ENCODE data around the gene BNIP1. TPM values are rescaled to one million over a fixed set of nuclear protein-coding genes. Genes with fewer than 3 reads are reported as not detected.

Gene BNIP1
- total RNA-seq, 1 experiment from 2014 or later = 22.1 TPM

DNA sequence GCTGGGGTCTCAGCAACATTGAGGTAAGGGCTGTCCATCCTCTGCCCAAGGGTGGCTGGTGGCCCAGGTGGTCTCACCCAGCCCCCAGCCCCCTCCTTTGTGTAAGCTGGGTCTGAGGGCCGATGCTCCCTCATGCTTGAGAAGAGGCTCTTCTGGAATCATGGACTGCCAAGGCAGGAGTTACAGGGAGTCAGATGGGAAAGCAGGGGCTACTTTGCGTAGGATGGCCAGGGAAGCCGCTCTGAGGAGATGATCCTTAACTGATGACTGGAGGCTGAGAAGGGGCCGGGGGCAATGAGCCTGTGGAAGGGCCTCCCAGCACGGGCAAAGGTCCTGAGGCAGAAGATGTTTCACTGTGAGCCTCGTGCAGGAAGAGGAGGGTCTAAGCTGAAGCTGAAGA lies 67.0 kb downstream of the BNIP1 start:
- DNase-seq (ENCODE audit: low read depth) = no peak

- DNase-seq (ENCODE audit: low read depth) = no peak
These were observed 69.1 kb downstream of the BNIP1 start for GRCh38 chr5:173213236-173213933.

Other genes starting within 250 kb of the BNIP1 start
- gene RPL26L1, start 185.1 kb upstream of the BNIP1 start, total RNA-seq (2014; rRNA removed; shearing (Covaris generic)) = 97.3 and 97.4 TPM in 2 replicates
- 96.0 and 115 TPM in 2 replicates for gene ATP6V0E1, start 160.8 kb upstream of the BNIP1 start, total RNA-seq (2014; rRNA removed; shearing (Covaris generic))
- 4.4 and 6.5 TPM in 2 replicates for gene CREBRF, start 88.2 kb upstream of the BNIP1 start, total RNA-seq (2014; rRNA removed; shearing (Covaris generic))
- gene NKX2-5, start 90.7 kb downstream of the BNIP1 start, total RNA-seq (2014; rRNA removed; shearing (Covaris generic)) = not detected in 2 replicates
- 46.1 and 68.5 TPM in 2 replicates for gene STC2, start 183.9 kb downstream of the BNIP1 start, total RNA-seq (2014; rRNA removed; shearing (Covaris generic))